Left renal cortex interstitium (tissue), 4 donors: ENCODE results near the gene KCNJ4. TPM values are rescaled to one million over a fixed set of nuclear protein-coding genes. Genes with fewer than 3 reads are reported as not detected.

Experiments
- DNase-seq, 4 donors: peaks; one replicate each; pipeline ENCODE4 v3.0.0-alpha.2; 2013; ENCODE audit warnings: low read depth in 4 of 4, low spot score in 2 of 4, missing footprints in 1 of 4
- polyA plus RNA-seq, 4 donors: library from polyadenylated mRNA; unstranded; fragments of 120-200 nt; gene quantifications; one replicate each; pipeline ENCODE4 v1.2.1, GENCODE V29; 2013; ENCODE audit not compliant: insufficient read length in 4 of 4

The KCNJ4 gene
- polyA plus RNA-seq, 4 donors, result 0.19 to 0.36 (median 0.20) TPM

DNA sequence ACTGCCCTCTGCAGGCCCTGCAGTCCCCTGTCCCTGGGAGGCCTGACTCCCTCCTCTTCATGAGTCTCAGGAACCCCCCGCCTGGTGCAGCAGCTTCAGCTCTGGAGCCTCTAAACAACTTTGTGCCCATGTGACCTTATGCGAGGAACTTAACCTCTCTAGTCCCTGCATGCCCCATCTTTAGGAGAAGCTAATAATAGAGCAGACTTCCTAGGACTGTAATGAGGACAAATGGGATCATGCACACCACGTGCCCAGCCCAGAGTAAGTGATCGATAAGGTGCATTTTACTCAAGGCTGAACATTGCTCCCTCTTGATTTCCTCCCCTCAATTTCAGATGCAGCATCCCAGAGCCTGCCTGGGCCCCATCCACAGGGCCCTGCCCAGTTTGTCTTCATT lies 19.0 kb downstream of the KCNJ4 start:
- no peak for DNase-seq

GRCh38 chr22:38435010-38435409 lies 20.0 kb downstream of the KCNJ4 start:
- no peak for DNase-seq

DNA sequence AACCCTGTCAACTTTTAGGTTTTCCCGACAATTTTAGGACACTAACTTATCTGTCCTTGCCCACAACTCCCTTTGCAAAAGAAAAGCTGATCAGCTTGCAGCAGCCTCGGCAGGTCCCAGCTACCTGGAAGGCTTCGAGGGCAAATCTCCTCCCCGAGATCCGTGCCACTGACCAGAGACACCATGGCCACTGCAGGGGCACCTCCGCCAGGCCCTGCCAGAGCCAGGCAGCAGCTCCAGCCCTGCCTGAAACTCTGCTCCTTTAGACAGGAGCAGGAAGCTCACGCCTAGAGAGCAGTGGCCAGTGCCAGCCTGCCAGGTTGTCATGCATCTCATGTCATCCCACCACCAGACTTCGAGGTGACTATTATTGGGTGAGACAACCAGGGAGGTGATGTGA lies 21.1 kb downstream of the KCNJ4 start:
- no peak for DNase-seq

- no peak for DNase-seq
These were observed 22.7 kb downstream of the KCNJ4 start for GRCh38 chr22:38432264-38432663.

- DNase-seq, result no peak
These were observed 23.6 kb downstream of the KCNJ4 start for GRCh38 chr22:38431266-38432010.

GRCh38 chr22:38429499-38430068 lies 25.4 kb downstream of the KCNJ4 start:
- DNase-seq, result no peak

DNA sequence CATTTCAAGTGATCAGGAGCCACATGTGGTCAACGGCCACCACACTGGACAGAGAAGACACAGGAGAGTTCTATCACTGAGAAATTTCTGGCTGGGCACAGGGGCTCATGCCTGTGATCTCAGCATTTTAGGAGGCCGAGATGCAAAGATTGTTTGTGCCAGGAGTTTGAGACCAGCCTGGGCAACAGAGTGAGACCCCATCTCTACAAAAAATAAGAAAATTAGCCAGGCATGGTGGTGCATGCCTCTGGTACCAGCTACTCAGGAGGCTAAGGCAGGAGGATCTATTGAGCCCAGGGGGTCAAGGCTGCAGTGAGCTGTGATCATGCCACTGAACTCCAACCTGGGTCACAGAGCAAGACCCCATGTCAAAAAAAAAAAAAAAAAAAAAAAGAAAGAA lies 26.3 kb downstream of the KCNJ4 start:
- no peak for DNase-seq

- DNase-seq, result no peak
These were observed 27.1 kb downstream of the KCNJ4 start for GRCh38 chr22:38427940-38428339.

- no peak for DNase-seq
These were observed 27.5 kb downstream of the KCNJ4 start for GRCh38 chr22:38427465-38427864.

DNA sequence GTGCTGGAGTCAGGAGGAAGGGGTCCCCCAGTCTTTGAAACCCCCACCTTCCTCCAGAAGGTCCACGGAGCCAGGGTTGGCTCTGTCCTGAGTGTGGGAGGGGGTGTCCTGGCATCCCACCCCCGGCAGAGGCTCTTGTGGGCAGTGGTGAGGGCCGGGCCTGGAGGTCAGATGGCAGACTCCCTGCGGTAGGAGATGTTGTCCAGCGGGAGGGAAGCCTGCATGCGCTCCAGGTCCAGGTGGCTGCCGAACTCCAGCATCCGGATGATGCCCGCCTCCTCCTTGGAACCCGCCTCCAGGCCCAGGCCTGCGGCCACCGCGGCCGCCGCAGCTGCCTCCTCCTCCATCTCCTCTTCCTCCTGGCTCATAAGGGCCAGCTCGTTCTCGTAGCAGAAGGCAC lies 28.4 kb downstream of the KCNJ4 start:
- no peak for DNase-seq

DNA sequence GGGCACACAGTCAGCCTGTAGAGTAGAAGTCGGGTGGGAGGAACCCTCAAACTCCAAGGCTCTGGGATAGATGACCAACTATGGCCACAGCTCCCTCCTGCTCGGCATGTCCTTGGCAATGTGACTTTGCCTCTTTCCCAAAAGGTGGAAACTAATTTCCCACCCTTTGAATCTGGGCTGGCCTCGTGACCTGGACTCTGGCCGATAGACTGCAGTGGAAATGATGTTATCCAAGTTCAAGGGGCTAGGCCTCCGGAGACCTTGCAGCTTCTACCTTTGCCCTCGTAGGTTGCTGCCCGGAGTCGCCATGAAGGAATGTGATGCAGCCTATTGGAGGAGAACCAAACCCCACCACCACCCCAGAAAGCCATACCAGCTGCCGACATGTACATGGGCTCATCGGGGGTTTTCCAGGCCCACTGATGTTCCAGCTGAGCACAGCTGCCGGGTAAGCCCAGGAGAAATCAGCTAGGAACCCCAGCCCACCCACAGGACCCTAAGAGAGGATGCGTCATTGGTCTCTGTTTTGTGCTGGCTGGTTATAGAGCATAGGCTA lies 30.4 kb downstream of the KCNJ4 start:
- no peak for DNase-seq

GRCh38 chr22:38423512-38424503 lies 31.2 kb downstream of the KCNJ4 start:
- no peak for DNase-seq

GRCh38 chr22:38422611-38423511 lies 32.1 kb downstream of the KCNJ4 start:
- DNase-seq, result no peak

DNA sequence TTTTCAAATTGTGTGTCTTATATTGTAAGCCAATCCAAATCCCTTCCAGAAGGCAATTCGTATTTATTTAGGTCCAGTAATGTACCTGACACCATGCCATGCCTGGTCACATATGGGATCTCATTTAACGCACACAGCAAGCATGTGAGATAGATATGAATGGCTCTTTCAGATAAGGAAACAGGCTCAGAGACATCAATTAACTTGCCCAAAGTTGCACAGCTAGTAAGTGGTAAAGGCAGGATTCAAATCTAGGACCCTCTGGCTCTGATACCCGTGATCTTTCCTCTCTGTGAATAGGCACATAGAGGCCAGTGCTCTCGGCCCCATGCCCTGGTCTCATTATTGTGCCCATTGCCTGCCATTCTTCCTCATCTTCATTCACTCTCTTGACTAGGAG lies 34.3 kb downstream of the KCNJ4 start:
- no peak for DNase-seq

DNA sequence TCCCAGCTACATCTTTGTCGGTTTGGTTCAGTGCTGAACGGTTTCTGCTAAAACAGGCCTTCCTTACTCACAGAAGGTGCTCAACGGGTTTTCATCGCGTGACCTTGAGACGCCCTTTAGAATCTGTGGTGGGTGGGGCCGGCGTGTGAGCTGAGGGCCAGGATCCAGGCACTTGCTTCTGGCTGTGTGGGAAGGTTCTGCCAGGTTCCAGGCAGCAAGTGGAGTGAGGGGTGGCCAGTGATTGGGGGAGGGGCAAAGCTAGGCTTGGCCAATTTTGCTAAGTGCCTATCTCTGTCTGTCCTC lies 35.2 kb downstream of the KCNJ4 start:
- no peak for DNase-seq

- no peak for DNase-seq
These were observed 35.7 kb downstream of the KCNJ4 start for GRCh38 chr22:38419121-38419857.

- DNase-seq, result no peak
These were observed 36.4 kb downstream of the KCNJ4 start for GRCh38 chr22:38418589-38418988.

DNA sequence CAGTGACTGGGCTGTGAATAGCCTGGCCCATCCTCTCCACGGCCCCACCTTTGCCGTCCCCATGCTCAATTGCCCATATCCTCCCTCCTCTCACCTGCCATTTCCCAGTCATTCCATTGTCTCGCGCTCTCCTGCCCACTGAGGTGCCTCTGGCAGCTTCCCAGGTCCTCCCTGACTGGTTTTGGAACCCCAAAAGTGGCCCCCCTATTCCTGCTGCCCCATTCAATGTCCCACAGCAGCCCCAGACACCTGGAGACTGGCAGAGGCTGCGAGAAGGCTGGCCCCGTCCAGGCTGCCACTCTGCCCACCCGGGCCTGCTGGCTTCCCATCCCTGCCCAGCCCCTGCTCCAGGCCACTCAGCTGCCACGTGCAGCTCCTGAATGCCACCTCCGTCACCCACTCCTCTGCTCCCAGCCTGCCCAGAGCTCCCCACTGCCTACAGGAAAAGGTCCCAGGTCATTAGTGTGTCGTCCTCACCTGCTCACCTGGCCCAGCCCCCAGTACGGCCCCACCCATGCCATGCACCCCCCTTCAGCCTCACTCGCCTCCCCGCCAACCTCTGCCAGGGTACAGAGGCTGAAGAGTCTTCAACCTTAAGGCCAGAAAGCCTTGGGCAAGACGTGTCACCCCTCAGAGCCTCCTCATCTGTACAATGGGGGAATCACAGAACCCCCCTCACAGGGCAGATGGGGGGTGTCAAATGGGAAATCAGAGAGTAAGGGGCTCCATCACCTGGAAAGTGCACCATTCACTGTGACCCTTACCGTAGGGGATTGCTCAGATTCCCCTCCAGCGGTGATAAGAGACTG lies 37.5 kb downstream of the KCNJ4 start:
- no peak for DNase-seq
